GM23248 (cell line): ENCODE measurements around the gene IFT52. TPM values are rescaled to one million over a fixed set of nuclear protein-coding genes. Genes with fewer than 3 reads are reported as not detected.

ENCODE experiments used
- DNase-seq: peaks from one replicate; pipeline ENCODE4 v3.0.0-alpha.2; 2015
- H2AFZ ChIP-seq: fragments of 200-600 bp; sonication (generic); 2 replicates; pipeline ENCODE4 v1.6.1; 2016; ENCODE audit warnings: antibody characterized with exemption
- H3F3A ChIP-seq: fragments of 200-600 bp; sonication (generic); 2 replicates; pipeline ENCODE4 v1.6.1; 2016; ENCODE audit warnings: mild to moderate bottlenecking, antibody characterized with exemption, mixed run types; ENCODE audit not compliant: insufficient read depth
- H3K27ac ChIP-seq: fragments of 200-600 bp; sonication (generic); 2 replicates; pipeline ENCODE4 v1.5.1; 2016; ENCODE audit warnings: mild to moderate bottlenecking
- H3K27me3 ChIP-seq: fragments of 200-600 bp; sonication (generic); replicated peaks from 2 replicates; pipeline ENCODE4 v1.6.1; 2016; ENCODE audit warnings: mild to moderate bottlenecking; ENCODE audit not compliant: insufficient read depth
- H3K36me3 ChIP-seq: fragments of 200-600 bp; sonication (generic); 2 replicates; pipeline ENCODE4 v1.6.1; 2016; ENCODE audit warnings: low read depth, mild to moderate bottlenecking
- H3K4me1 ChIP-seq: fragments of 200-600 bp; sonication (generic); 2 replicates; pipeline ENCODE4 v1.6.1; 2016; ENCODE audit warnings: mild to moderate bottlenecking; ENCODE audit not compliant: insufficient read depth
- H3K4me2 ChIP-seq: fragments of 200-600 bp; sonication (generic); one replicate; pipeline ENCODE4 v1.6.1; 2016; ENCODE audit warnings: mild to moderate bottlenecking; ENCODE audit not compliant: unreplicated experiment
- H3K4me3 ChIP-seq: fragments of 200-600 bp; sonication (generic); 2 replicates; pipeline ENCODE4 v1.5.1; 2016; ENCODE audit warnings: mild to moderate bottlenecking
- H3K79me2 ChIP-seq: fragments of 200-600 bp; sonication (generic); 2 replicates; pipeline ENCODE4 v1.6.1; 2016; ENCODE audit warnings: mild to moderate bottlenecking; ENCODE audit not compliant: insufficient read depth
- H3K9ac ChIP-seq: fragments of 200-600 bp; sonication (generic); 2 replicates; pipeline ENCODE4 v1.6.1; 2016; ENCODE audit warnings: mild to moderate bottlenecking
- H3K9me2 ChIP-seq: fragments of 200-600 bp; sonication (generic); 2 replicates; pipeline ENCODE4 v1.6.1; 2016; ENCODE audit warnings: mixed run types, mild to moderate bottlenecking, moderate library complexity; ENCODE audit not compliant: insufficient read depth
- H3K9me3 ChIP-seq: fragments of 200-600 bp; sonication (generic); one replicate; pipeline ENCODE4 v1.6.1; 2017; ENCODE audit warnings: low read depth
- H4K20me1 ChIP-seq: fragments of 200-600 bp; sonication (generic); 2 replicates; pipeline ENCODE4 v1.6.0; 2016; ENCODE audit not compliant: insufficient read depth
- EZH2 ChIP-seq: fragments of 200-600 bp; sonication (generic); IDR thresholded peaks from 2 replicates; pipeline ENCODE4 v1.6.1; 2018; ENCODE audit warnings: antibody characterized with exemption, mild to moderate bottlenecking; ENCODE audit not compliant: insufficient read depth, poor library complexity, severe bottlenecking
- EZH2phosphoT487 ChIP-seq: fragments of 200-600 bp; sonication (generic); IDR thresholded peaks from 2 replicates; pipeline ENCODE4 v1.6.1; 2018; ENCODE audit warnings: antibody characterized with exemption, moderate library complexity, mild to moderate bottlenecking, low read depth; ENCODE audit not compliant: insufficient read depth
- WGBS, 2 experiments: methylation state at CpG; one replicate each; pipeline ENCODE4 v1.1.6; 2015 to 2017; ENCODE audit warnings: low lambda C conversion rate in 2 of 2, low coverage in 1 of 2; ENCODE audit errors: missing lambda C conversion rate in 2 of 2; 5-methylcytosine and 5-hydroxymethylcytosine counted together
- in situ Hi-C: fragments of 300-500 bp; cut with MboI; formaldehyde crosslinking; loops from 2 replicates; pipeline ENCODE4 v1.15.0; 2020
- polyA plus RNA-seq: library from polyadenylated mRNA; unstranded; fragments of >200 nt; fragmentation: Nextera tagmentation; extraction: Ambion mirVana; gene quantifications from 2 replicates; pipeline ENCODE4 v1.2.1, GENCODE V29; 2016
- total RNA-seq: library from RNA; depleted of rRNA; stranded (reverse); fragments of >200 nt; shearing (Covaris generic); gene quantifications from 2 replicates; pipeline ENCODE4 v1.2.3, GENCODE V29; 2014

The IFT52 gene
- total and polyA plus RNA-seq, 2 experiments from 2014 or later, result 40.2 to 51.7 TPM

GRCh38 chr20:43564455-43564854 lies 26.3 kb upstream of the IFT52 start:
- H3K27ac ChIP-seq, result no peak overlapping the region
- DNase-seq, result no peak
- H3K79me2 ChIP-seq, result no peaks in the 10 kb centered on the region
- H3K36me3 ChIP-seq, result no peaks in the 10 kb centered on the region
- no peaks in the 10 kb centered on the region for H3K9me2 ChIP-seq
- whole genome bisulfite sequencing, 2 experiments, result 95 to 96% methylated on average over 8 of the region's 8 CpGs
- H3K4me2 ChIP-seq, result no peak overlapping the region
- H3K4me1 ChIP-seq, result no peaks in the 10 kb centered on the region
- in situ Hi-C loops, result no loop called here
- no peaks in the 10 kb centered on the region for H4K20me1 ChIP-seq
- no peaks in the 10 kb centered on the region for H3K27me3 ChIP-seq
- no peak overlapping the region for H2AFZ ChIP-seq
- H3K9ac ChIP-seq, result no peak overlapping the region
- no peak for TF ChIP-seq EZH2
- no peaks in the 10 kb centered on the region for H3F3A ChIP-seq
- no peaks in the 10 kb centered on the region for H3K9me3 ChIP-seq
- no peak overlapping the region for H3K4me3 ChIP-seq

DNA sequence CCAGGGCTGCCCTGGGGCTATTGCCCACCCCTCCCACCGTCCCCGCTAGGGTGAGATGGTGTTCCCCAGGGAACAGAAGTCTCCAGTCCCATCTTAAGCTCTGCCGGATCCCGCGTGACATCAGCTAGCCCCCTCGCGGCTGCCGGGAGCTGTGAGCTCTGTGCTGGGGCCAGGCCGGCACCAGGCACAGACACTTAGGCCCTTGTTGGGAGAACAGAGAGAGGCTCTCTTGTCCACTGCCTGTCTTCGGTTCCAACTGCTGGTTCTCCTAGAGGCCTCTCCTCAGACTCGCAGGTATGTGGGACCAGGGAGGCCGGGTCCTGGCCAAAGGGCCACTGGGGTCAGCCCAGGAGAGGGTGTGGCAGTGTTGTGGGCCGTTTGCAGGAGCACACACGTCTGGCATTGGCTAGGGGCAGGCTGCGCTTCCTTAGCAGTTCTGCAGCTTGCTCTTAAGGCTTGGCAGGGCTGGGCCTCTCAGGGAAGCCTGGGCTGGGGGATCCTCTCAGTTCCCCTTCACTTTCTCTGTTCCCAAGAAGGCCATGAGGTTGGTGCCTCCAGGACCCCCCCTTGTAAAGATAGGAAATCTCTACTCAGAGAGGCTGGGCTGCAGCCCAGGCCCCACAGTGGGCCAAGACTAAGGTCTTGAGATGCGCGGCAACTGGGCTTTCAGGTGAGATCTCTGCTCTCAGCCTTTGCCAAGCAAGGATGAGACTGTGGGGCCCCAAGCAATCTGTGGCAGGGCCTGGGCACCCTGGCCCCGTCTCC lies 25.6 kb upstream of the IFT52 start:
- H3K9me3 ChIP-seq, result no peaks in the 10 kb centered on the region
- in situ Hi-C loops, result no loop called here
- no peak for DNase-seq
- no peaks in the 10 kb centered on the region for H4K20me1 ChIP-seq
- no peaks in the 10 kb centered on the region for H3F3A ChIP-seq
- no peaks in the 10 kb centered on the region for H3K36me3 ChIP-seq
- no peak overlapping the region for H3K9ac ChIP-seq
- TF ChIP-seq EZH2 (no peak), EZH2phosphoT487 (no peak)
- no peaks in the 10 kb centered on the region for H3K9me2 ChIP-seq
- H3K79me2 ChIP-seq, result no peaks in the 10 kb centered on the region
- no peak overlapping the region for H3K4me2 ChIP-seq
- H2AFZ ChIP-seq, result no peak overlapping the region
- no peaks in the 10 kb centered on the region for H3K4me1 ChIP-seq
- no peak overlapping the region for H3K4me3 ChIP-seq
- WGBS, 2 experiments, result 70 to 72% methylated on average over 16 to 18 of the region's 18 CpGs
- H3K27me3 ChIP-seq, result no peaks in the 10 kb centered on the region
- H3K27ac ChIP-seq, result no peak overlapping the region

DNA sequence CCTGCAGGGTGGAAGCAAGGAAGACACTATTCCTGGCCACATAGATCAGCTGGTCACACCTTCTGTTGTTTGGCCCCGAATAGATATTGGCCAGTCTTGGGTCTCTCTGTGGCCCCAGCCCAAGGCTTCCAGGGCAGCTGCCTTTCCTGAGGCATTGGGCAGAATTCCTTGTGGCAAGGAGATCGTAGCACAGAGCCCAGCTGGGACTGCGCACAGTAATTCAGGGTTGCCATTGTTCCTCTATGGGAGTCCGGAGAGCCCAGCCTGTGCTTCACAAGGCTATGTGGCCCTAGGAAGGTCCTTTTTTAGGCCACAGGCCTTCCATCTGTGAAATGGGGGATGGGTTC lies 25.0 kb upstream of the IFT52 start:
- Histone ChIP-seq H4K20me1 (no peaks in the 10 kb centered on the region), H3K4me2 (no peak overlapping the region), H3K4me1 (no peaks in the 10 kb centered on the region), H3K9me3 (no peaks in the 10 kb centered on the region), H3K36me3 (no peaks in the 10 kb centered on the region), H2AFZ (no peak overlapping the region), H3K9me2 (no peaks in the 10 kb centered on the region), H3K4me3 (no peak overlapping the region), H3K27me3 (no peaks in the 10 kb centered on the region), H3K27ac (no peak overlapping the region), H3K79me2 (no peaks in the 10 kb centered on the region), H3F3A (no peaks in the 10 kb centered on the region), H3K9ac (no peak overlapping the region)
- no peak for DNase-seq
- 66% methylated on average over 4 of the region's 4 CpGs for WGBS, 2 experiments
- TF ChIP-seq EZH2, result no peak
- TF ChIP-seq EZH2phosphoT487, result no peak
- in situ Hi-C loops, result no loop called here

- no peak overlapping the region for H3K4me3 ChIP-seq
- H3K4me2 ChIP-seq, result no peak overlapping the region
- no peak for TF ChIP-seq EZH2phosphoT487
- no peak for TF ChIP-seq EZH2
Measured at GRCh38 chr20:43567477-43567876, 23.3 kb upstream of the IFT52 start.

More at GRCh38 chr20:43567477-43567876, 23.3 kb upstream of the IFT52 start:
- no peaks in the 10 kb centered on the region for H3K9me2 ChIP-seq
- in situ Hi-C loops, result no loop called here
- no peaks in the 10 kb centered on the region for H3K4me1 ChIP-seq
- H3F3A ChIP-seq, result no peaks in the 10 kb centered on the region
- H3K79me2 ChIP-seq, result no peaks in the 10 kb centered on the region
- no peaks in the 10 kb centered on the region for H4K20me1 ChIP-seq
- no peak overlapping the region for H3K27ac ChIP-seq
- no peaks in the 10 kb centered on the region for H3K36me3 ChIP-seq
- WGBS, 2 experiments, result 75 to 82% methylated on average over 9 of the region's 9 CpGs
- no peaks in the 10 kb centered on the region for H3K9me3 ChIP-seq
- no peak overlapping the region for H3K9ac ChIP-seq
- no peak for DNase-seq
- no peaks in the 10 kb centered on the region for H3K27me3 ChIP-seq
- no peak overlapping the region for H2AFZ ChIP-seq
